ENCODE data around the gene ZNF526.

GRCh38 chr19:42242512-42243409 lies 22.6 kb downstream of the ZNF526 start, which contains the start of gene GSK3A:
- TF ChIP-seq MAX (IDR thresholded peaks at IDR 0.05; ENCODE audit: low read depth, low read length) (peak; percentile 77), CTCF (IDR thresholded peaks at IDR 0.05; ENCODE audit: low read depth, low read length) (no peak)

Data from NB4 (cell line).